ENCODE measurements around the gene STK32C. TPM values are rescaled to one million over a fixed set of nuclear protein-coding genes. Genes with fewer than 3 reads are reported as not detected.

Gene STK32C
- total and polyA plus RNA-seq, 2 donors (not counting 1 experiment from before 2014, with no cell fraction given): 9.9 to 16.8 TPM

DNA sequence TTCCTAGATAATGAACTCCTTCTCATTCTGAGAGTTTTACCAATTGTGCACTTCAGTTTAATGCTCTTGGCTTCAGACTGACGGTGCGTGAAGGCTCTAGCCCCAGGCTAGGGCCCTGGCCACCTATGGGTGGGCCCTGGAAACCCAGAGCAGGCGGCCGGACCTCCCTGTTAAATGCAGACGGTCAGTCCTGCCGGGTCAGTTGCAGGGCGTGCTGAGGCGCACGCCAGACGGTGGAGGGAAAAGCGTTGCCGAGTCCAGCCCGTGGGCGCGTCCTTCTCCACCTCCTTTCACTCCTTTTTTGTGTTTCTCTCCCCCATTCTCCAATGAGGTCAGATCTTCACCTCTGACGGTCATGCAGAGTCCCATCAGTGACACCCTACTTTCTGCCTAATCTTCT, 118.7 kb downstream of the STK32C start:
- Mint-ChIP-seq H3K27me3 (peaks cover 35% of the 10 kb centered on the region), H3K4me3 (peak overlapping the region; percentile 44), H3K4me1 (peaks cover 8% of the 10 kb centered on the region), H3K9me3 (ENCODE audit: insufficient read depth) (peaks cover 2% of the 10 kb centered on the region), H3K27ac (no peak overlapping the region)
- H3K9ac ChIP-seq (ENCODE audit: low read length): no peak overlapping the region
- H3K4me2 ChIP-seq (replicated peaks; ENCODE audit: low read depth, low read length, poor library complexity, severe bottlenecking): no peak overlapping the region
- no peaks in the 10 kb centered on the region for H4K20me1 ChIP-seq (ENCODE audit: control insufficient read depth, insufficient read depth, low read length, poor library complexity, severe bottlenecking)
- intact Hi-C loops (cut with micrococcal nuclease): no loop called here
- DNase-seq (no peak), ATAC-seq (ENCODE audit: low read depth) (no peak)
- WGBS (ENCODE audit: insufficient coverage): 91% methylated on average over 15 of the region's 16 CpGs
- no peak overlapping the region for H3K27ac ChIP-seq (ENCODE audit: low read length in 2 of 2)
- H3K4me1 ChIP-seq (ENCODE audit: control insufficient read depth in 2 of 2, insufficient read depth in 2 of 2, low read length in 2 of 2): peaks cover 13 to 25% of the 10 kb centered on the region in 2 donors
- ChIA-PET CTCF (no interaction called here), POLR2A (no interaction called here)
- TF ChIP-seq EZH2 (IDR thresholded peaks at IDR 0.05; ENCODE audit: borderline replicate concordance, insufficient read depth, low read depth, low read length, poor library complexity, severe bottlenecking): no peak
- TF ChIP-seq, protein P1, sequence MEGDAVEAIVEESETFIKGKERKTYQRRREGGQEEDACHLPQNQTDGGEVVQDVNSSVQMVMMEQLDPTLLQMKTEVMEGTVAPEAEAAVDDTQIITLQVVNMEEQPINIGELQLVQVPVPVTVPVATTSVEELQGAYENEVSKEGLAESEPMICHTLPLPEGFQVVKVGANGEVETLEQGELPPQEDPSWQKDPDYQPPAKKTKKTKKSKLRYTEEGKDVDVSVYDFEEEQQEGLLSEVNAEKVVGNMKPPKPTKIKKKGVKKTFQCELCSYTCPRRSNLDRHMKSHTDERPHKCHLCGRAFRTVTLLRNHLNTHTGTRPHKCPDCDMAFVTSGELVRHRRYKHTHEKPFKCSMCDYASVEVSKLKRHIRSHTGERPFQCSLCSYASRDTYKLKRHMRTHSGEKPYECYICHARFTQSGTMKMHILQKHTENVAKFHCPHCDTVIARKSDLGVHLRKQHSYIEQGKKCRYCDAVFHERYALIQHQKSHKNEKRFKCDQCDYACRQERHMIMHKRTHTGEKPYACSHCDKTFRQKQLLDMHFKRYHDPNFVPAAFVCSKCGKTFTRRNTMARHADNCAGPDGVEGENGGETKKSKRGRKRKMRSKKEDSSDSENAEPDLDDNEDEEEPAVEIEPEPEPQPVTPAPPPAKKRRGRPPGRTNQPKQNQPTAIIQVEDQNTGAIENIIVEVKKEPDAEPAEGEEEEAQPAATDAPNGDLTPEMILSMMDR (IDR thresholded peaks at IDR 0.05): no peak
- no peak overlapping the region for H2AFZ ChIP-seq (ENCODE audit: insufficient read depth, low read depth, low read length, poor library complexity, severe bottlenecking)
- peaks cover 0 to 16% (median 0%) of the 10 kb centered on the region in 3 donors for H3K9me3 ChIP-seq (ENCODE audit: control extremely low read depth in 1 of 3, control insufficient read depth in 2 of 3, insufficient read depth in 1 of 3, low read length in 2 of 3)
- no peaks in the 10 kb centered on the region for H3K79me2 ChIP-seq (ENCODE audit: control insufficient read depth, insufficient read depth, low read length)
- peaks cover 0 to 47% (median 18%) of the 10 kb centered on the region in 4 experiments for H3K27me3 ChIP-seq (replicated peaks in 1 of 4; ENCODE audit: control extremely low read depth in 1 of 4, control insufficient read depth in 3 of 4, insufficient read depth in 4 of 4, low read length in 3 of 4)
- H3K4me3 ChIP-seq (ENCODE audit: control extremely low read depth in 1 of 5, extremely low read depth in 1 of 5, insufficient read depth in 1 of 5, low read depth in 2 of 5, low read length in 4 of 5): no peak overlapping the region
- no peaks in the 10 kb centered on the region for H3K36me3 ChIP-seq (replicated peaks in 1 of 2; ENCODE audit: control extremely low read depth in 1 of 2, control insufficient read depth in 1 of 2, extremely low read depth in 1 of 2, insufficient read depth in 2 of 2, low read length in 1 of 2)

DNA sequence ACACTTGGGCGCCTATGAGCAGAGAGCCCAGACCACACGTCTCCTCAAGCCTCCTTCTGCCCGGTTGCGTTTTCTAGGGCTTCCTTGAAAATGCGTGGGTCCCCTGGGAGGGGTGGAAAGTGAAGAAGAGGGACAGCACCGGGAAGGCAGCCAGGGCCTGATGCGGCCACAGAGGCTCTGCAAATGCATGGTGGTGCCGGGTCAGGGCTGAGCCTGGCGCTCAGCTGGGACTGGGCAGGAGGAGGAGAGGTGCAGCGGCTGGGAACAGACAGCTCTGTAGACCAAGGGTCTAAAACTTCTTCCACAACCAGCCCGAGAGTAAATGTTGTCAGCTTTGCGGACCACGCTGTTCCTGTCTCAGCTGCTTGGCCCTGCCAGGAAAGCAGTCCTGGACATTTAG, 119.4 kb downstream of the STK32C start:
- Mint-ChIP-seq H3K4me1 (peaks cover 8% of the 10 kb centered on the region), H3K4me3 (peak overlapping the region; percentile 44), H3K9me3 (ENCODE audit: insufficient read depth) (peaks cover 2% of the 10 kb centered on the region), H3K27ac (no peak overlapping the region), H3K27me3 (peaks cover 42% of the 10 kb centered on the region)
- Histone ChIP-seq H3K79me2 (ENCODE audit: control insufficient read depth, insufficient read depth, low read length) (no peaks in the 10 kb centered on the region), H3K4me2 (replicated peaks; ENCODE audit: low read depth, low read length, poor library complexity, severe bottlenecking) (peak overlapping the region; percentile 71), H3K4me1 (ENCODE audit: control insufficient read depth in 2 of 2, insufficient read depth in 2 of 2, low read length in 2 of 2) (peaks cover 13 to 25% of the 10 kb centered on the region in 2 donors), H3K27me3 (replicated peaks in 1 of 4; ENCODE audit: control extremely low read depth in 1 of 4, control insufficient read depth in 3 of 4, insufficient read depth in 4 of 4, low read length in 3 of 4) (peaks cover 0 to 47% (median 19%) of the 10 kb centered on the region in 4 experiments), H3K9me3 (ENCODE audit: control extremely low read depth in 1 of 3, control insufficient read depth in 2 of 3, insufficient read depth in 1 of 3, low read length in 2 of 3) (peaks cover 0 to 16% (median 0%) of the 10 kb centered on the region in 3 donors), H3K9ac (ENCODE audit: low read length) (no peak overlapping the region), H3K4me3 (ENCODE audit: control extremely low read depth in 1 of 5, extremely low read depth in 1 of 5, insufficient read depth in 1 of 5, low read depth in 2 of 5, low read length in 4 of 5) (no peak overlapping the region), H4K20me1 (ENCODE audit: control insufficient read depth, insufficient read depth, low read length, poor library complexity, severe bottlenecking) (no peaks in the 10 kb centered on the region), H3K36me3 (replicated peaks in 1 of 2; ENCODE audit: control extremely low read depth in 1 of 2, control insufficient read depth in 1 of 2, extremely low read depth in 1 of 2, insufficient read depth in 2 of 2, low read length in 1 of 2) (no peaks in the 10 kb centered on the region), H3K27ac (ENCODE audit: low read length in 2 of 2) (no peak overlapping the region), H2AFZ (ENCODE audit: insufficient read depth, low read depth, low read length, poor library complexity, severe bottlenecking) (no peak overlapping the region)
- no peak for DNase-seq
- ChIA-PET CTCF (no interaction called here), POLR2A (no interaction called here)
- WGBS (ENCODE audit: insufficient coverage): 57% methylated on average over 12 of the region's 13 CpGs
- intact Hi-C loops (cut with micrococcal nuclease): no loop called here
- TF ChIP-seq, protein P1 (IDR thresholded peaks at IDR 0.05): no peak
- TF ChIP-seq EZH2 (IDR thresholded peaks at IDR 0.05; ENCODE audit: borderline replicate concordance, insufficient read depth, low read depth, low read length, poor library complexity, severe bottlenecking): no peak
- ATAC-seq (ENCODE audit: low read depth): no peak

Measured in B cell (primary cell).